Pons (tissue), 1 donor: ENCODE results near the gene KRT32.
"Not testable (repeated sequence)": the region's sequence is repeated elsewhere in the genome, so short reads cannot be mapped to it uniquely, and the experiment has no call there.

Source experiments
- DNase-seq: peaks from one replicate; pipeline ENCODE4 v3.0.0-alpha.2; 2016; ENCODE audit warnings: low spot score

KRT32 gene

GRCh38 chr17:41429667-41430066, 37.5 kb downstream of the KRT32 start:
- no peak for DNase-seq

- DNase-seq = no peak
These were observed 38.4 kb downstream of the KRT32 start for GRCh38 chr17:41428591-41429291.

GRCh38 chr17:41424111-41424635, 43.0 kb downstream of the KRT32 start, which contains the start of gene KRT37:
Gene KRT37, minus strand, starts transcription at chr17:41424585. Its CDS starts 62 bp downstream, at chr17:41424523.
- no peak for DNase-seq

- not testable (repeated sequence) for DNase-seq
These were observed 44.6 kb downstream of the KRT32 start for GRCh38 chr17:41422586-41422985.

- DNase-seq = no peak
These were observed 45.6 kb downstream of the KRT32 start for GRCh38 chr17:41421617-41422016.

GRCh38 chr17:41421116-41421515, 46.1 kb downstream of the KRT32 start:
- DNase-seq = no peak

GRCh38 chr17:41420134-41420533, 47.1 kb downstream of the KRT32 start:
- DNase-seq = no peak

- no peak for DNase-seq
These were observed 47.5 kb downstream of the KRT32 start for GRCh38 chr17:41419716-41420115.

GRCh38 chr17:41418116-41418860, 48.9 kb downstream of the KRT32 start:
- DNase-seq = no peak

GRCh38 chr17:41417576-41418015, 49.6 kb downstream of the KRT32 start:
- no peak for DNase-seq

GRCh38 chr17:41417127-41417526, 50.1 kb downstream of the KRT32 start:
- DNase-seq = no peak

GRCh38 chr17:41416479-41416878, 50.7 kb downstream of the KRT32 start:
- no peak for DNase-seq

GRCh38 chr17:41415833-41416335, 51.3 kb downstream of the KRT32 start:
- no peak for DNase-seq

GRCh38 chr17:41415411-41415810, 51.8 kb downstream of the KRT32 start:
- DNase-seq = no peak

GRCh38 chr17:41413982-41414381, 53.2 kb downstream of the KRT32 start:
- DNase-seq = no peak

GRCh38 chr17:41413353-41413957, 53.7 kb downstream of the KRT32 start:
- no peak for DNase-seq

- DNase-seq = no peak
These were observed 55.9 kb downstream of the KRT32 start for GRCh38 chr17:41411072-41411840.
